Measurements from ENCODE around the gene RFTN2.

RFTN2 gene

GRCh38 chr2:197543206-197543605, 132.2 kb downstream of the RFTN2 start:
- in situ Hi-C loops (cut with HindIII; ENCODE audit: low pct_unique_long_range_greater_than_20kb, low sequenced_read_pairs) = no loop called here
- no peak for DNase-seq (ENCODE audit: low read depth in 1 of 2, low spot score in 1 of 2)
- TF ChIP-seq JUND (IDR thresholded peaks at IDR 0.05; ENCODE audit: low read depth) = no peak

GRCh38 chr2:197539734-197540133, 135.7 kb downstream of the RFTN2 start:
- DNase-seq (ENCODE audit: low read depth in 1 of 2, low spot score in 1 of 2) = no peak
- in situ Hi-C loops (cut with HindIII; ENCODE audit: low pct_unique_long_range_greater_than_20kb, low sequenced_read_pairs) = no loop called here
- TF ChIP-seq JUND (IDR thresholded peaks at IDR 0.05; ENCODE audit: low read depth) = no peak

- DNase-seq (ENCODE audit: low read depth in 1 of 2, low spot score in 1 of 2) = no peak
- no peak for TF ChIP-seq JUND (IDR thresholded peaks at IDR 0.05; ENCODE audit: low read depth)
- in situ Hi-C loops (cut with HindIII; ENCODE audit: low pct_unique_long_range_greater_than_20kb, low sequenced_read_pairs) = no loop called here
Measured at GRCh38 chr2:197538412-197538811, 137.0 kb downstream of the RFTN2 start.
